Measurements from ENCODE around the gene ITGB7.
A peak's percentile ranks its signal among the peaks of the same experiment; 100 is the strongest.

Gene ITGB7

DNA sequence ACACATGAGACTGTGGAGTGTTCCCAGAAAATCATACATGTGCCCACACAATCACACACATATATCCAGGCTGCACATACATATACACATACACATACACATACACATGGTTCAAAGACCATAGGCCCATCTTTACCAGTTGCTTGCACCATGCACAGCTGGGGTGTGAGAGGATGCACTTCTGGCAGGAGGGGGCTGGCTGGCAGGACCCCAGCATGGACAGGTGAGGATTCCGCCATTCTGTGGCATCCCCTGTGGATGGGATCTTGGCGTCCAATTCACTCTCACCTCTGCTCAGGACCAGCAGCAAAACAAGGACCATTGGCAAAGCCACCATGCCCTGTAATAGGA is 7.0 kb downstream of the ITGB7 start:
- H3K4me3 Mint-ChIP-seq: peak overlapping the region; percentile 53
- no peak for DNase-seq
- no peaks in the 10 kb centered on the region for H3K9me3 Mint-ChIP-seq
- peak overlapping the region; percentile 87 for H3K27ac Mint-ChIP-seq
- H3K4me1 Mint-ChIP-seq (ENCODE audit: low read depth): peaks cover 81% of the 10 kb centered on the region
- no peaks in the 10 kb centered on the region for H3K27me3 Mint-ChIP-seq
- H3K36me3 Mint-ChIP-seq (ENCODE audit: low read depth): peaks cover 69% of the 10 kb centered on the region

DNA sequence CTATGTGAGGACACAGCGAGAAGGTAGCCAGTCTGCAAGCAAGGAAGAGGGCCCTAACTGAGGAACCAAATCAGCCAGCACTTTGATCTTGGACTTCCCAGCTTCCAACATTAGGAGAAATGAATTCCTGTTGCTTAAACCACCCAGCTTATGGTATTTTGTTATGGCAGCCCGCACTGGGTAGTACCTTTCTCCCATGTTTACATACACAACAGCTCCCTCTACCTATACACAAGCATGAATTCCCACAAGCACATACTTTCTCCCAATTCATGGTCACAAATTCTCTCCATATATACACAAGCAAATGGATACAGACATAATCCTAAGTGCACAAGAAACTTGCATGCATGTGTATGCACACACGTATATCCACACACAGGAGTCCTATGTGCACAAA is 7.4 kb downstream of the ITGB7 start:
- peak; percentile 25 for DNase-seq
- Mint-ChIP-seq H3K9me3 (no peaks in the 10 kb centered on the region), H3K4me1 (ENCODE audit: low read depth) (peaks cover 77% of the 10 kb centered on the region), H3K4me3 (no peak overlapping the region), H3K27me3 (no peaks in the 10 kb centered on the region), H3K36me3 (ENCODE audit: low read depth) (peaks cover 72% of the 10 kb centered on the region), H3K27ac (peak overlapping the region; percentile 87)

DNA sequence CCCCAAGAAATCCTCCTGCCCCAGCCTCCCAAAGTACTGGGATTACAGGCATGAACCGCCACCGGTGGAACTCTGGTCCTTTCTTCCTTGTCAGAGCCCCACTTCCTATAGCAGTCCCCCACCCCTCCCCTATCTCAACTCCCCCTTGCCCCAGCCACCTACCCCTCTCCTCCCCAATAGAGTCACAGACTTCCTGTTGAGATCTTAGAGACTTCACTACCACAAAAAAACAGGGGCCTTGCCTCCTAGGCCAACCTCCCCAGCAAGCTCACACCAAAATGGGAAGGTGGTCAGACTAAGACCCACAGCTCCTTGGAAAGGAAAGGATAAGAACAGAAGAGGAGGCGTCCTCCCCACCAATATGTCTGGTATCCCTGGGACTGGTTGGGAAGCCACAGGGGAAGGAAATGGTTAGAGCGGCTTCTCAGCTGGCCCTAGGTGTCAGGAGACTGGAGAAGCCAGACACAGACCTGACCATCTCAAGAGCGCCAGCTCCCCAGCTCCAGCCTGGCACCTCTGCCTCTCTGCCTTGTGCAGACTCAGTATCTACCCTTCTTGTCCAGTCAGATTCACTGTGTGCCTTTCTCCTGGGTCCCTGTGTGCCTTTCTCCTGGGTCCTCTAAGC is 8.5 kb downstream of the ITGB7 start:
- DNase-seq: peak; percentile 53
- Mint-ChIP-seq H3K36me3 (ENCODE audit: low read depth) (peaks cover 76% of the 10 kb centered on the region), H3K27me3 (no peaks in the 10 kb centered on the region), H3K27ac (peak overlapping the region; percentile 85), H3K4me1 (ENCODE audit: low read depth) (peaks cover 66% of the 10 kb centered on the region), H3K4me3 (peak overlapping the region; percentile 70), H3K9me3 (no peaks in the 10 kb centered on the region)

DNA sequence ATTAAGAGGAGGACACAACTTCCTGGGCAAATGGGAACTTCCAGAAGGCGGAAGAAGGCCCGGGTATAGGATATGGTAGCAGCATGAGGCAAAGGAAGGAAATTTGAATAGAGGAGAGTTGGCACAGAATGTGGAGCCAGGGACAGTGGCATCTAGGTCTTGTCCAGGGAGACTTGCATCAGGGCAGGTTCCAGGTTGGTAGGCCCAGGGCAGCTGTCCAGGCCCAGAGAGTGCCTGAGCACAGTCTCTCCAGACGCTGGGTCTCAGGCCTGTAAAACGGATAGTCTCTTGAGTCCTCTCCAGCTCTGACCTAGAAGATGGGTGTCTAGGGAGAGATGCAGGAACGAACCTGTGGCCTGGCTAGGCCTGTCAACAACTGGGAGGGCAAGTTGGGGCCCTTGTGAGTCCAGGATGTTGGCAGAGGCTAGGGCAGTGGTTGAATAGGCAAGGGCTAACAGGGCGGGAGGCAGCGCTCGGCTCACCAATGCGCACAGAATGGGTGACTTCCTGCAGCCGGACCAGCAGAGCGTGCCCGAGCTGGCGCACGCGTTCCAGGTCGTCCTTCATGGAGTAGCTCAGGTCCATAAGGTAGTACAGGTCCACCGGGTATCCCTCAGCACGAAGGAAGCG is 9.9 kb downstream of the ITGB7 start:
- H3K27ac Mint-ChIP-seq: peak overlapping the region; percentile 59
- no peak overlapping the region for H3K4me3 Mint-ChIP-seq
- peaks cover 84% of the 10 kb centered on the region for H3K36me3 Mint-ChIP-seq (ENCODE audit: low read depth)
- no peaks in the 10 kb centered on the region for H3K9me3 Mint-ChIP-seq
- H3K27me3 Mint-ChIP-seq: no peaks in the 10 kb centered on the region
- H3K4me1 Mint-ChIP-seq (ENCODE audit: low read depth): peaks cover 56% of the 10 kb centered on the region
- no peak for DNase-seq

DNA sequence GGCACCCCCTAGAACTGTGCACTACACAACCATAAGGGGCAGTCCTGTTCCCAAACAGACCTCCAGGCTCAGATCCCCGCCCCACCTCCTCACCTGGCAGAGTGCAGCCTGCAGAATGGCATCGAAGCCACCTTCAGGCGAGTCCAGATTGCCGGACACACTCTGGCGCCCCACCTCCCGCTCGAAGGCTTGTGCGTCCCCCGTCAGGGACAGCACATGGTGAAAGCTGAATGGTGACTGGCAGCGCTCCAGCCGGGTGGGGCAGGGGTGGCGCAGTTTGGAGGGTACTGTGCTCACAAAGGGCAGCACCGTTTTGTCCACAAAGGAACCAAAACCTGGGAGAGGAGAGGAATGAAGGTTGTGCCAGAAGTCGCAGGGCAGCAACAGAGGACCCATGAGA is 10.6 kb downstream of the ITGB7 start:
- H3K27me3 Mint-ChIP-seq: no peaks in the 10 kb centered on the region
- DNase-seq: no peak
- H3K27ac Mint-ChIP-seq: peak overlapping the region; percentile 59
- no peak overlapping the region for H3K4me3 Mint-ChIP-seq
- H3K4me1 Mint-ChIP-seq (ENCODE audit: low read depth): peaks cover 53% of the 10 kb centered on the region
- H3K36me3 Mint-ChIP-seq (ENCODE audit: low read depth): peaks cover 87% of the 10 kb centered on the region
- H3K9me3 Mint-ChIP-seq: no peaks in the 10 kb centered on the region

DNA sequence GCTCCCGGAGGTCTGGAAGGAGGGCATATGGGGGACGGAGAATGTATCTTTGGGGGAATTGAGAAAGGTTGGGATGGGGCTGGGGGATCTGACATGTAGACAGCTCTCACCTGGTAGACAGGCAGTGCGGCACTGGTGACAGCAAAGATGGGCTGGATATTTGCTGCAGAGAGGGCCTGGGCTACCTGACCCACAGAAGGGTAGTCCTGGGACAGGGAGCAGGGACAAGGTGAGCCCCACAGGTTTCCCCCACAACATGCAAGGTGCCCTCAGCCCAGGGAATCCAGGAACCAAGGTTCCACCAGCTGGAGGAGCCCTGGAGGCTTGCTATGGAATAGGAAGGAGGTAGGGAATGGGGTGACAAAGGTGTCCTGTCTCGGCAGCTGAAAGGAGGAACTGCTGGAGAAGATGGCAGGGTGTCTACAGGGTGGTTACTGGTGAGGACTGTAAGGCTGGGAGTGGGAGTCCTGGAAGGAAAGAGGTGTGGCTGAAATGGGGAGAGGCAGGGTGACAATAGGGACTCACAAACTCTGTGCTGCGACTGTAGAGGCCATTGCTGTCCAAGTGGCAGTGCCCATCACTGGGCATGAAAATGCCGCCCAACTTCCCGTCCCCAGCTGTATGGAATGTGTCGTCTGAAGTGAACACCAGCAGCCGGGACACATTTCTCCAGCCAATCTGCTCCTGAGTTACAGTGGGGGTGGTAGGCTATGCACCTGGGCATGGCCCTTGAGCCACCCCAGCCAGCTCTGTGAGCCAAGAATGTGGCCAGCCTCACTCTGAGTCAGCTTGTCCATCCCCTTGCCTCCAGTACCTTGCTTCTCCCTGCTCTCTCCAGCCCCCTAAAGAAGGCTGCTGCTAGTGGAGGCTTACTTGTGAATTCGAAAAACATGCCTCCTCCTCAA is 11.3 kb downstream of the ITGB7 start:
- peaks cover 50% of the 10 kb centered on the region for H3K4me1 Mint-ChIP-seq (ENCODE audit: low read depth)
- H3K27ac Mint-ChIP-seq: peak overlapping the region; percentile 73
- no peak overlapping the region for H3K4me3 Mint-ChIP-seq
- DNase-seq: no peak
- H3K9me3 Mint-ChIP-seq: no peaks in the 10 kb centered on the region
- H3K27me3 Mint-ChIP-seq: no peaks in the 10 kb centered on the region
- H3K36me3 Mint-ChIP-seq (ENCODE audit: low read depth): peaks cover 88% of the 10 kb centered on the region

DNA sequence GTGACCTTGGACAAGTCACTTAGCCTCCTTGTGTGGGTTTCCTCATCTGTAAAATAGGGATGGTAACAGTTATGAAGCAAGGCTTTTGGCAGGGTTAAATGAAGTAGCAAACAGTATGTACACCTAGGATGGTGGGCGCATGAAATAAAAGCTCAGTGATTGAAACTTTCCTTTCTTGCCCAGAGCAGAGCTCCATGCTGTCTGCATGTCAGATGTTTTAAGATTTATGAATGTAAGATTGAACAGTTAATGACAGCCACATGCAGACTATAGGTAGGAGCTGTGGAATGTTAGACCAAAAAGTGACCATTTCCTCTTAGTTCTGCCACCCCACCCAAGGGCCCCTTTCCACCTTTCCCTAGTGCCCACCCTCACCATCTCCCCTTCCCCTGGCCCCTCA is 12.1 kb downstream of the ITGB7 start:
- Mint-ChIP-seq H3K4me1 (ENCODE audit: low read depth) (peaks cover 48% of the 10 kb centered on the region), H3K9me3 (no peaks in the 10 kb centered on the region), H3K27ac (peak overlapping the region; percentile 73), H3K36me3 (ENCODE audit: low read depth) (peaks cover 88% of the 10 kb centered on the region), H3K4me3 (no peak overlapping the region), H3K27me3 (no peaks in the 10 kb centered on the region)
- DNase-seq: no peak

DNA sequence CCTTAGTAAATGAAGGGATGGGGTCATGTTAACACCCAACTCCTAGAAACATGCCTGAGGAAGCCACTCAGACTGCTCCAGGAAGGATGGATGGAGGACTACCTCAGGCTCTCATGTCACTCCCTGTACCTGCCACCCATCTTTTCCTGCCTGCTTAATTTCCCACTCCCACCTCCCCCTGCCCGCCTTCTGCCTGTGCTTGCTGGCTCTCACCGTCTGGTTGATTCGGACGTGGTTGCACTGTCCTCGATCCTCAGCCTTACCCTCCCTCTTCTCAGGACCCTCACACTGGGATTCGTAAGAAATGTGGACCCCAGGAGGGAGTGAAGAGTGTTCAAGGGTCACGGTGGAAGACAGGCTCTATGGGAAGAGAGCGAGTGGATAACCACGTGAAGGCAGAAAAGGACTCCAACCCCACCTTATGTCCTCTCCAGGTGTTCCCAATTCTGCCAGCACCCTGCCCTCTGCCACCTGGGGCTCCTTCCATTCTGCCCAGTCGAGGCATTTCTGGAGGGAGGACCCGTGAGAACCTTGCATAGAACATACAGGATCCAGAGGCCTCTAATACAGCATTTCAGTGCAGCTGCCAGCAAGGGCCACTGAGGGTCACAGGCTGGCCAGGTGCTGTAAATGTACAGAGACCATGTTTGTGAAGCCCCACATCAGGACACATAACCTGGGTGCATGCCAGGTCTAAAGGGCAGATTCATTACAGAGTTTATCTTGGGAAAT is 12.9 kb downstream of the ITGB7 start:
- Mint-ChIP-seq H3K36me3 (ENCODE audit: low read depth) (peaks cover 90% of the 10 kb centered on the region), H3K4me1 (ENCODE audit: low read depth) (peaks cover 46% of the 10 kb centered on the region), H3K27ac (peak overlapping the region; percentile 84), H3K9me3 (no peaks in the 10 kb centered on the region), H3K4me3 (no peak overlapping the region), H3K27me3 (no peaks in the 10 kb centered on the region)
- DNase-seq: no peak

DNA sequence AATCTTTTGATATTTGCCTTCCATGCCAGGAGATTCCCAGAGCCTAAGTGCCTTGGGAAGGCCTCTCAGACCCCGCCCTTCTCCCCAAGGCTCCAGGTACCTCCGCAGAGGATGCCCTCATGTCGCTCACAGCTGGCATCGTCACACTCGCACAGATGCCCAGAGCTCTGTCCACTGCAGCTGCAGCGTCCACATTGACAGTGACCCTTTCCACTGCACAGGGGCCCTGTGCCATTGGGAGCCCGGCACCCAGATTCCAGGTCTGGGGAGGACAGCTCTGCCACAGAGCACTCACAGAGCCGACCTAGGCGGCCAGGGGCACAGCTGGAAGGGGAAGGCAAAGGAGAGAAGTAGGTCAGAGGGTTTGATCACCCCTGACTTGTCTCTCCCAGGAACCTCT is 14.0 kb downstream of the ITGB7 start:
- Mint-ChIP-seq H3K9me3 (no peaks in the 10 kb centered on the region), H3K27me3 (no peaks in the 10 kb centered on the region), H3K27ac (peak overlapping the region; percentile 84), H3K4me1 (ENCODE audit: low read depth) (peaks cover 39% of the 10 kb centered on the region), H3K4me3 (no peak overlapping the region), H3K36me3 (ENCODE audit: low read depth) (peaks cover 93% of the 10 kb centered on the region)
- no peak for DNase-seq

DNA sequence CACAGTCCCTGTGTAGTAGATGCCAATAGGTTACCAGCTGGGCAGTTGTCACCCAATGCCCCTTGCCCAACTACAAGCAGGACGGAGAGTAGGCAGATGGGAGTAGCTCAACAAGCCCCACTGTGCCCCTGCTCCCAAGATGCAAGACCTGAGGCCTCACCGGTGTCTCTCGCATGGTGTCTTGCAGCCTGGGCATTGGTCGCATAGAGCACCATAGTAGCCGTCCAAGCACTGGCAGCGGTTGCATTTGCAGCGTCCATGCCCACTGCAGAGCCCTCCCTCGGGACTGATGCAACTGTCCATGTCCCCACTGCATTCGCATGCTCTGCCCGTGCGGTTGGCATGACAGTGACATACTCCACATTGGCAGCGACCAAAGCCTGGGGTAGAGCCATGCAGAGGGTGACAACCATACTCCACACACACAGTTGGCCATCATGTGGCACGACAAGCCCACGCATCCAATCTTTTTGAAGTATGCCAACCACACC is 14.5 kb downstream of the ITGB7 start:
- H3K27ac Mint-ChIP-seq: peak overlapping the region; percentile 84

DNA sequence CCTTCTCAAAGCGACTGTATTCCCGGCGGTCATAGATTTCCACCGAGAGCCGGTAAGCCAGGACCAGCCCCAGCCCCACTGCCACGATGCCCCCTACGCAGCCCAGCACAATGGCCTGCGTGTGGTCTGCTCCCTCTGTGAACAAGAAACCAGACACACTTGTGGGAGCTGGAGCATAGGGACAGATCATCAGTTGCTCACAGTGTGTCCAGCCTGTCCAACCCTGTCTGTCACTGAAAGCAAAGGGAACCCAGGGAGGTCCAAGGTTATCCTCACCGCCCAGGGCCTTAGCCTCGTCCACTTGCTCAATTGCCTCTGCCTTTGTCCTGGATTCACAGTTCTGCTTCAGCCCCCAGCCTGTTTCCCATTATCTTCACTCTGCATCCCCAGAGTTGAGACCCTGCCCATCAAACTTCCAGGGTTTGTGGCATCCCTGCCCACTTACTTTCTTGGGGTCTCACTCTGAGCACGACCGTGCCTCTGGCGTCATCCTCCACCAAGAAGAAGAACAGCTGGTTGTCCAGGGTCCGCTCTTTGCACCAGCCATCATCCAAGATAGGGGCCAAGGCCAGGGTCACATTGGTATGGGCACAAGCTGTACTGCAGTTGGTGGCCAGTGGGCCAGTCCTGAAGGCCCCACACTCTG is 15.0 kb downstream of the ITGB7 start:
- Mint-ChIP-seq H3K27ac (peak overlapping the region; percentile 63), H3K4me3 (no peak overlapping the region)

More for the DNA sequence above, 14.5 kb downstream of the ITGB7 start:
- H3K27me3 Mint-ChIP-seq: no peaks in the 10 kb centered on the region
- H3K36me3 Mint-ChIP-seq (ENCODE audit: low read depth): peaks cover 95% of the 10 kb centered on the region
- no peak for DNase-seq
- H3K4me3 Mint-ChIP-seq: no peak overlapping the region
- H3K4me1 Mint-ChIP-seq (ENCODE audit: low read depth): peaks cover 35% of the 10 kb centered on the region
- no peaks in the 10 kb centered on the region for H3K9me3 Mint-ChIP-seq

DNA sequence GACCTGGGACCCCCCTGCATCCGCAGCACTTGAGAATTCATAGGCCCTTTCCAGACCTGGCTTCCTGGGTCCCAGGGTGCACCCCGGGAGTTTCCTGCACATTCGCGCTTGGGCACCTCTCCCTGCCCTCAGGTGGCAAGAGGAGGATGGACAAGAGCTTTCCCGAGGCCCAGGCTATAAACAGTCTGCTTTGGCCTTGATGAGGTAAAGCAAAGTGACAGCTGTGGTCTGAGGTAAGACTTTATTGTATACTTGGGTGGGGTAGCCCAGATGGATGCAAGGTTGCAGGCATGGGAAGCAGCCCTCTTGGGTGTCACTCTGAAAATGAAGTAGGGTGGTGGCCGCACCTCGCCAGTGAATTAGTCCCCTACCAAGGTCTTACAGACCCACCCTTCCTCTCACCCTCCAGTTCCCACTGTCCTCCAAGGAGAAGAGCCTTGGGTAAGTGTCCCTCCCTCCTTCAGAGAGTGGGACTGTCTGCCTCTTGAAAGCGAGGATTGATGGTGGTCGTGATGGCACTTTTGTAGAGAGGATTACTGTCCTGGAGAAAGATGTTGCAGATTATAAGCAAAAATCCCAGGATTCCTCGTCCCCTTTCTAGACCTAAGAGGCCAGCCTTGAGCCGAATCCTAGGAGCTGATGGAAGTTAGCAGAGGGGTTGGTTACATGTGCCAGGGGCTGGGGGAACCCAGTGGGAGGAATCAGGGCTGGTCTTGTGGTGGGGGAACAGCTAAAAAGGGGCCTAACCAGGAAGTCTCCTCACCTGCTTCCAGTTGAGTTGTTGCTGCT is 15.8 kb downstream of the ITGB7 start:
- Mint-ChIP-seq H3K4me3 (no peak overlapping the region), H3K4me1 (ENCODE audit: low read depth) (peaks cover 26% of the 10 kb centered on the region), H3K9me3 (no peaks in the 10 kb centered on the region), H3K36me3 (ENCODE audit: low read depth) (peaks cover 96% of the 10 kb centered on the region), H3K27me3 (no peaks in the 10 kb centered on the region), H3K27ac (peak overlapping the region; percentile 63)
- DNase-seq: no peak

More for the DNA sequence above, 15.0 kb downstream of the ITGB7 start:
- Mint-ChIP-seq H3K36me3 (ENCODE audit: low read depth) (peaks cover 96% of the 10 kb centered on the region), H3K4me1 (ENCODE audit: low read depth) (peaks cover 32% of the 10 kb centered on the region), H3K9me3 (no peaks in the 10 kb centered on the region), H3K27me3 (no peaks in the 10 kb centered on the region)
- DNase-seq: no peak

DNA sequence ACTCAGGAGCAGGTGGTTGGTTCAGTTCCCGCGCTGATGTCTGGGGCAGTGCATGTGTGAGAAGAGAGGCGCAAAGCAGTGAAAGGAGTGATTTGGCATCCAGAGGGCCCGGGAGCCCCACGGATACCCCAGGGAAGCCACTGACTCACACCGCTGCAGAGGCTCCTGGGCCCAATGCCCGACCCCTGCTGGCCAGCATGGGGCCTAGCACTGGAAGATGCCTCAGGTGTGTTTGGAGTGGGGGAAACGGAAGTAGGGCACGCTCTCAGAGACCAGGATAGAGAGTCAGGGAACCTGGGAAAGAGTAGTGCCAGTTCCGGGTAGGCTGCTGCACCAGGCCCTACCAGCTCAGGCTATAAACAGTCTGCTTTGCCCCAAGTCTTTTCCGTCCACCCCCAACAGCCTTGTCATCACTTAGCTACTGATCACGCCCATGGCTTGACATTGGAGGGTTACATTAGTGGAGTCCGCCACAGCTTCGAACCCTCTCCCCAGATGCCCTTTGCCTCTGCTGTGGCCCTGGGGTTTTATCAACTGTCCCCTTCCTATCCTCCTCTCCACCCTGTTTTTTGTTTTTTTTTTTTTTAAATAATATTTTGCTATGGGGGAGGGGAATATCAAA is 16.8 kb downstream of the ITGB7 start:
- Mint-ChIP-seq H3K27me3 (no peaks in the 10 kb centered on the region), H3K9me3 (no peaks in the 10 kb centered on the region), H3K4me1 (ENCODE audit: low read depth) (peaks cover 25% of the 10 kb centered on the region), H3K4me3 (no peak overlapping the region), H3K36me3 (ENCODE audit: low read depth) (peaks cover 96% of the 10 kb centered on the region), H3K27ac (peak overlapping the region; percentile 82)
- peak; percentile 67 for DNase-seq

All from activated T-cell treated with anti-CD3 and anti-CD28 coated beads, Interleukin-2, amount 50 U/mL, for 24 hours (primary cell).